WTC11 (cell line): ENCODE data around the gene C1orf232.

ENCODE experiments used
- ATF3 ChIP-seq: sonication (generic); formaldehyde crosslinking; conservative IDR thresholded peaks from 2 replicates; pipeline ENCODE4 v1.8.1; 2022; ENCODE audit warnings: mild to moderate bottlenecking, missing genetic modification reagents
- ATF6 ChIP-seq: sonication (generic); formaldehyde crosslinking; IDR thresholded peaks from 2 replicates; pipeline ENCODE4 v1.8.1; 2023; ENCODE audit warnings: mild to moderate bottlenecking, missing genetic modification reagents
- CTCF ChIP-seq: fragments of 200-600 bp; IDR thresholded peaks from 2 replicates; pipeline ENCODE4 v1.8.0; 2022; ENCODE audit warnings: antibody characterized with exemption
- E2F1 ChIP-seq: sonication (generic); formaldehyde crosslinking; IDR thresholded peaks from 2 replicates; pipeline ENCODE4 v1.8.0; 2022; ENCODE audit warnings: mild to moderate bottlenecking, missing genetic modification reagents
- E2F4 ChIP-seq: sonication (generic); formaldehyde crosslinking; IDR thresholded peaks from 2 replicates; pipeline ENCODE4 v1.8.1; 2022; ENCODE audit warnings: low read depth, mild to moderate bottlenecking, moderate library complexity, missing genetic modification reagents, borderline replicate concordance
- ELF4 ChIP-seq: sonication (generic); formaldehyde crosslinking; IDR thresholded peaks from 2 replicates; pipeline ENCODE4 v1.8.1; 2022; ENCODE audit warnings: low read depth, mild to moderate bottlenecking, moderate library complexity, missing genetic modification reagents
- NR3C1 ChIP-seq: sonication (generic); formaldehyde crosslinking; conservative IDR thresholded peaks from 2 replicates; pipeline ENCODE4 v1.8.1; 2023; ENCODE audit warnings: low read depth, mild to moderate bottlenecking, missing genetic modification reagents
- RELA ChIP-seq: sonication (generic); formaldehyde crosslinking; IDR thresholded peaks from 2 replicates; pipeline ENCODE4 v1.8.1; 2022; ENCODE audit warnings: missing genetic modification reagents, mild to moderate bottlenecking, borderline replicate concordance
- RORB ChIP-seq: fragments of 250-450 bp; sonication (Bioruptor Pico); IDR thresholded peaks from 2 replicates; pipeline ENCODE4 v1.9.0; 2021; ENCODE audit warnings: mild to moderate bottlenecking
- SP1 ChIP-seq: sonication (generic); formaldehyde crosslinking; conservative IDR thresholded peaks from 2 replicates; pipeline ENCODE4 v1.8.1; 2022; ENCODE audit warnings: missing genetic modification reagents
- TEAD1 ChIP-seq: sonication (generic); formaldehyde crosslinking; IDR thresholded peaks from 2 replicates; pipeline ENCODE4 v1.8.0; 2022; ENCODE audit warnings: mild to moderate bottlenecking, missing genetic modification reagents
- USF2 ChIP-seq: sonication (generic); formaldehyde crosslinking; IDR thresholded peaks from 2 replicates; pipeline ENCODE4 v1.8.1; 2023; ENCODE audit warnings: mild to moderate bottlenecking, missing genetic modification reagents, moderate library complexity

GRCh38 chr1:26215246-26215645, 46.5 kb upstream of the C1orf232 start:
- no peak for TF ChIP-seq USF2 (CRISPR knock-in tag)
- TF ChIP-seq SP1, result no peak
- TF ChIP-seq E2F4 (CRISPR knock-in tag), result no peak
- no peak for TF ChIP-seq TEAD1 (CRISPR knock-in tag)
- no peak for TF ChIP-seq CTCF
- no peak for TF ChIP-seq E2F1
- TF ChIP-seq ATF6 (CRISPR knock-in tag), result no peak
- no peak for TF ChIP-seq RELA (CRISPR knock-in tag)
- no peak for TF ChIP-seq RORB (CRISPR knock-in tag)
- no peak for TF ChIP-seq ATF3 (CRISPR knock-in tag)
- TF ChIP-seq NR3C1 (CRISPR knock-in tag), result no peak
- no peak for TF ChIP-seq ELF4 (CRISPR knock-in tag)
